GM21381 (cell line): ENCODE data around the gene HOXB6.

Experiments
- ATAC-seq: cut with Tn5 transposase; IDR thresholded peaks from one replicate; pipeline ENCODE4 v1.9.1; 2021; ENCODE audit warnings: mild to moderate bottlenecking, moderate library complexity; ENCODE audit not compliant: unreplicated experiment

HOXB6 gene

DNA sequence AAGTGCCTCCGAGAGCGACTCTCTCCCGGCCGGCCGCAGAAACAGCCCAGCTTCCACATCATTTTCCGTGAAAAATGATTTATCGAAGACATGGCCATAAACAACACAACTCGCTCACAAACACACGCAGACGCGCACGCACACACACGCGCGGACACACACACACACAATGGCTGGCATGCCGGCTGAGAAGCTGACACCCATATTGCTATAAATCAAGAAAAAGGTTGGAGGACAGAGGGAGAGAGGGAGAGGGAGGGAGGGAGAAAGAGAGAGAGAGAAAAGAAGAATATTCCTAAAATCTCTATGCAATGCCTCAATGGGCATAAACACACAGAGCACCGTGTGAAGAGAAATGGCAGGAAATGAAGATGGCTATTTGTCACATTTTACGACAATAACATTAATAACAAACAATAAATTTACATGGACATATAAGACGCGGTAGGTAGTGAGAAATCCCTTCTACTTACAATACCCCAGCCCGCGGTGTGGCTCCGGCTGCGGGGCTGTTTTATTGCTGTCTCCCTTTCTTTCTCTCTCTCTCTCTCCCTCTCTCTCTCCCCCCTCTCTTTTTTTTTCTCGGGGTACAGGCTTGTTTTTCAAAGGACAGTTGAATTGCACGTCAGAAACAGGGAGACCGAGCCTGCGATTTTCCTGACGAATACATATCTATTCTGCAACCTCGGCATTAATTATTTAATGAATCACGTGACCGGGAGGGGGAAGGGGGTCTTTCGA lies 36.1 kb downstream of the HOXB6 start:
- no peak for ATAC-seq

DNA sequence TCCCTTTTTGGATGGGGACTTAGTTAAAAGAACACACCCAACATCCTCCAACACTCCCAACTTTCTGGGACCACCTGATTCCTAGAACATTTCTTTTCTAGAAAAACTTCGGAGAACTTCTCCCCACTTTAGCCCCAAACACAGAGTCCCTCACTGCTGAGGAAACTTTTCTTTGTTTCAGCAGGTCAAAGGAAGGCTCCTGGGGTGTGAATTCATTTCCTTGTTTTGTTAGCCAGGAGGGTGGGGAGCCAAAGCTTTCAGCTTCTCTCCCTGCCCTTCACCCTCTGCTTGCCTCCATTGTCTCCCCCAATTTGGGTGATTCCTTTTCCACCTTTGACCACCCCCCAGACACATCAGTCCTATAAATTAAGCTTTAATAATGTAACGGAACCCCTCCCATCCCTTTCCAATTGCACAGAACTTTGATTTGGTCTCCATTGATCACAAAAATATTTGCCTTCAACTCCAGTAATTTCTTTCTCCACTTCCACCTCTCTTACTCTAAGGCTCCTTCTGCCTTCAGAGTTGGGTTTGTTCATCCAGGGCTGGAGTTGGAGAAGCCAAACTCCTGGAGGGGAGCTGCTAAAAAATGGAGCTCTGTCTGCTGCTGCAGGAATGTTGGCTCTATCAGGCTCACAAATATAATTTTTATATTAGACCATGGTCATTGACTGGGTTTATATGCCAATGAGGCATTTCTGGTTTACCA lies 37.0 kb downstream of the HOXB6 start:
- ATAC-seq = no peak

DNA sequence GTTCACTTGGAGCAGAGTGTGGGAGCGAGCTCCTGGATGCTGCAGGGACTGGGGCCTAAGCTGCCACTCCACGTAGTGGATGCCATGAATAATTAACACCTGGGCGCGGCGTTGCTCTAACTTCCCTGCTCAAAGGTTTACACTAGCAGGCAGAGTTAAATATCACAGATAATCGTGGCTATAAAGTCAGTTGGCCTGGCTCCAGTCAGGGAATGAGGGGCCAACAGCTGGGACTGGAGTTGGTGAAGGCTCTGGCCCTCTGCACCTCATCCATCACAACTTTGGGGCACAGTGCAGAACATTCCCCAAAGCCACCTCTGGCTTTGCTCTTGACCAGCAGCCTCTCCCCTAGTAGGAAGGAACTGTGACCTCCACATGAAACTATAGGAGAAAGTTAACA lies 37.6 kb downstream of the HOXB6 start:
- no peak for ATAC-seq

DNA sequence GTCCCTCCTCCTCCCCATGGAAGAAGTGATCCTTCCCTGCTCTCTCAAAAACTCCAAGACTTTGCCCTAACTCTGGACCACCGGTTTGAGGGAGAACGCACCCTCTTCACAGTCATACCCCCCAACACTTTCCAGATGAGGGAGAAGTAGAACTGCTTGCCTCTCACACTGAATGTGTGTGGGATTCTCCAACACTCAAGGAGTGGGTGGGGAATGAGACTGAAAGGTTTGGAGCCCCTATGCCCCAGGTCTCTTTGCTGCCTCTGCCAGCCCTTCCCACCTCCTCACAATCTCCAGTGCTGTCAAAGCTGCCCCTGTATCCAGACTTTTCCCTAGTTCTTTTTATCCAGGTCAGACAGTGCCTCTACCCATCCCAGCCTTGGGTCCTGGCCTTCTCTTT lies 38.1 kb downstream of the HOXB6 start:
- no peak for ATAC-seq

DNA sequence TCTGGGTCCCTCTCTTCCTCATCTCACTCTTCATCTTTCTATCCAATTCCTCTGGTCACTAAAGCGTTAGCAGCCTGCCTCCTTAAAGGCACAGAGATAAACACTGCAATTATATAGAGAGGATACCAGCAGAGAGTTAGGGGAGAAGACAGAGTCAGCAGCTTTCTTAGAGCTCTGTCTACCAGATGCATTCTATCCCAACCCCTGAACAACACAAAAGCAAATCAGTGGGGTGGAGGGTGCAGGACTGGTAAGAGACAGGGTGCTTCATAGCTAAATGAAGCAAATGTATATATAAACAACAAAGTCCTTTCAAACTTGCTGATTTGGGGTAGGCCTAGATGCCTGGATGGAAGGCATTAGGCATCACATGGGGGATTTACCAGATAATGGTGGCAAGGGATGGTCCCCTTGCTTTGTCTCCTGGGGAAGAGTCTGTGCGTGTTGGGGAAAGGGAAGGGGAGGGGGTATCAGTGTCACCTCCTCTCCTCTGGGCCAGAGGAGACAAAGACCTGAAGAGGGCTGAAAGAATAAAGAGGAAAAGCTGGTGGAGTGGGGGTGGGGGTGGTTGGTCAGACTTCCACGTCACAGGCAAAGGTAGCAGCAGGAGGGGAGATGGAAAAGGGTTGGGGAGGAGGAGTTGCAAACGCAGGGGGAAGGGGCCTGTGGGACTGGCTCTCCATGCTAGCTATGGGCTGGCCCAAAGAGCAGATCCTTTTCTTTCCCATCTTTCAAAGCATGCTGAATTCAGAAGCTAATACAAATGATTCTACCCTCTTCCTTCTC lies 38.7 kb downstream of the HOXB6 start:
- no peak for ATAC-seq

DNA sequence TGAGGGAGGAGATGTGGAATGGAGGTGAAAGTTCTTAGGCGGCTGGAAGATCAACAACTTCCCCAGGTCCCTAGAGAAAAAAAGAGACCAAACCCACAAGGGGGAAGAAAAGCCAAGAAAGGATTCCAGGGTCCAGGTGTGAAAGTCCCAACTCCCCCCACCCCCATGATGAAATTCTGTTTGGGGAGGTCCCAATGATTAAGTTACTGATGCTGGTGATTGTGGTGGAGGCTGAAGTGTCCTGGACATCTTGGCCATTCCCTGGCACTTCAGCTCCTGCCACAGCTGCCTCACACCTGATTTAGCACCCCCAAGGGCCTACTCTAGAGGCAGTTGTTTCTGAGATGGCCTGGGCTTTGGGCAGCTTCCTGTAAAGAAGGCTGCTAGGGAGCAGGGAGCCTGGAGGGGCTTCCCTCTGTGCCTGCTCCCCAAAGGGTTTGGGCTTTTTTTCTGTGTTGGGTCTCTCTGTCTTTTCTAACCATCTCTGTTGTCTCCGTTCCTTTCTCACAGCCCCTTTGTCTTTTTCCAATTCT lies 39.7 kb downstream of the HOXB6 start:
- ATAC-seq = no peak

DNA sequence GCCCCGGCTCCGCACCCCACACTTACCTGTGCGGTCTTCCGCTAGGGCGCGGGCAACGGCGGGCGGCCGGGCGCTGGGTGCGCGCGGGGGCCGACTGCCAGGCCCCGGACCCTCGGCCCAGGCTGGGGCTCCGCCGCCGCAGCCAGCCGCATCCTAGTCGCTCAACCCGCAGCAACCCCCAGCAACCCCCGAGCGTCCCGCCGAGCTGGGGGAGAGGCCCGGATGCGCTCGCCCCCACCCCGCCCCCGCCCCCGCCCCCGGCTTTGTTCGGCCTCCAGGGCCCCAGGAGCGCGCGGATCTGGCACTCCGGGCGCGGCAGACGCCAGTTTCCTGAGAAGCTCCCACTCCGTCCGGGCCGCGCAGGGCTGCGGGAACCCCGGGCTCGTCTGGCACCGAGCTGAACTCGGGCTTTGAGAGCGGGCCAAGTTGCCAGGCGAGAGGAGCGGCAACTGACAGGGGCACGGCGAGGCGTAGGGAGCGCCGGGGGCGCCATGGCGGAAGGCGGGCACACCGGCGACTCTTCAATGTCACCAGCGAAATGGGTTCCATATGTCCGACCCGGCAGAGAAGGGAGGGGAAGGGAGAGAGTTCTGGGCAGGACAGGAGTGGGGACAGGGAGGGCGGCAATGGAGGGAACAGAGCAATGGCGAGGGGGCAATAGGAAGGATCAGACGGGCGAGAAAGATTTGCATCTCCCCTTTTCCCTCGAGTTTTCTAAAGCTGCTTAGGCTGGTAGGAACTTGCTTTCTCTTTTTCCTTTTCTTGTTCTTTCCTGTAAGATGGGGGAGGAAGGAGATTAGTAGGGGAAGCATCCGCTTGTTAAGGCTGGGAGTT lies 40.4 kb downstream of the HOXB6 start:
- ATAC-seq = no peak

DNA sequence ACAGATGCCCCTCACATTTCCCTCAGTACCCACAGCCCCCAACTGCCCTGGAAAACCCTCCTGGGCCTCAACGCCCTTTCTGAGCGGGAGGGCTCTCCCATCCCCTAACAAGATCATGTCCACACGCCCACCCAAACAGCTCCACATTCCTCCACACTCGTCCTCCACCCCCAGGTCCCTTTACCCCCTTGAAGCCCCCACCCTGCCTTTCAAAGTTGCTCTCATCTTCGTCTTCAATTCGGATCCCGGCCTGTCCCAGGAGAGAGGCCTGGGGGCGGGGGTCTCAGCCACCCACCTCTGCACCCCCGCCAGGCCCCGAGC lies 41.0 kb downstream of the HOXB6 start:
- ATAC-seq = no peak

DNA sequence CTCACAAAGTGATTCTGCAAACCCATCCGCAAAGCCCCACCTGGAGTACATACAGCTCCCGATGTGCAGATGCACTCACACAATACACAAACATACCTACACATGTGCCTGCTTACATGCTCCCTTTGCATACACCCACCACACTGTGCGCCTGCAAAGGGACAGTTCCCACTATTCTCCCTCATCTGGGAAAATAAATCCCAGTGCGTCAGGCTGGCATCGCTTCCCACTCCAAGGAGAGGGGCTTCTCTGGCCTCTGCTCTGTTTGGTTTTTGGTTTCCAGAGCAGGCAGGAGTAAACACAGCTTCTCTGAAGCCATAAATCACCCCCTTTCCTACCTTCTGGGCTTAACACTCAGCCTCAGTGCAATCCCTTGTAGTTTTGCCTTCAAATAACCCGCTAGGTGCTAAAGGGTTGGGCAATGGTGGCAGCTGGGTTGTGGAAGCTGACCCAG lies 41.4 kb downstream of the HOXB6 start:
- ATAC-seq = no peak

DNA sequence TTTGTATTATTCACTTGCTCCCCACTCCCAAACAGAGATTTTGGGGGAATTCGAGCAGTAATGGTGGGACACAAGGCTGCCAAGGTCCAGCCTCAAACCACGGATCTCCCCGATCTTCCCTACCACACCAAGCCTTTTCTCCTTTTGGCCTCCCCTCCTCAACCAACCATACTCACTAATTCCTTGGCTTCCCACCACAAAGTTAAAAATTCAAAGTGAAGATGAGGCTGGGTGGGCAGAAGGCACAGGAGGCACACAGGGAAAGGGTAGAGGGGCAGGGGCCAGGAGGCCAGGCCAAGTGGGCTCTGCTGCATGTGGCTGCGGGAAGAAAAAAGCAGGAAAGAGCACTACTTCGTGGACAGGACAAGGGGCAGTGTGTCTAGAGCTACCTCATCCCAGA lies 41.9 kb downstream of the HOXB6 start:
- ATAC-seq = no peak

DNA sequence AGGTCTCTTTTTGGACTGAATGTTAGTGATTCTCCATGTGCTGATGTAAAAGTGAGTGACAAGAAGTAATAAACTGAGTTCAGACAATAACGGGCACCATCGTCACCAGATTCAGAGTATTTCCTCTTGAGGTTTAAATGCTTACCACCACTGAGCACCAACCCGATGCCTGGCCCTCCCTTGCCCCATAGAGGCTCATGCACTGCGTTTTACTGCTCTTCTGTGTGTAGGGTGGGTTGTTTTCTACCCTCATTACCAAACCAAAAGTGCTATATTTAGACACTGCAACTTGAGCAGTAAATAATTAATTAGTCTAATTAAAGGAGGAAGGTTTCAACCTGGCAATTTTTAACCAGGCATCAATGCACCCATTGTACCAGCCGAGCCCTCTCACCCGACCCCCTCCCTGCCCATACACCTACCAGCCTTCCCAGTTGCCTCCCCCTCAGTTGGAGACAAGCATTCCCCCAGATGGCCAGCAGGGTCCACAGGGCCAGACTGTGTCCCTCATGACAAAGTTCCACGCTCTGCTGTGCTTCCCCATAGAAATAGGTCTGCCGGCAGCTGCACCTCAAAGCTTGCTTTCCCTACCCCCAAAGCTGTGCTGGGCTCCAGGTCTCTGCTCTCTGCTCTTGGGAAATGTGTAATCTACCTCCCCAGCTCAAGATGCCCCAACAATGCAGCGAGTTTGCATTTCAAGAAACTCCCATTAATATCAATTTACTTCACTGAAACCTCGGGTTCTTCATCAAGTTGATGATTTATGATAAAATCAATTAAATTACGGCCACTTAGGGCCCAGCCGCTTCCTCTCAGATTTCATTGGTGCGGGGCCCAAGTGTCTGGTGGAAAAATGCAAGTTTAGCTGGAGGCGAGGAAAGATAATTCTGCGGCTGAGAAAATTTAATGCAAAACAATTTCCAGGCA lies 42.6 kb downstream of the HOXB6 start:
- peak; percentile 48 for ATAC-seq

DNA sequence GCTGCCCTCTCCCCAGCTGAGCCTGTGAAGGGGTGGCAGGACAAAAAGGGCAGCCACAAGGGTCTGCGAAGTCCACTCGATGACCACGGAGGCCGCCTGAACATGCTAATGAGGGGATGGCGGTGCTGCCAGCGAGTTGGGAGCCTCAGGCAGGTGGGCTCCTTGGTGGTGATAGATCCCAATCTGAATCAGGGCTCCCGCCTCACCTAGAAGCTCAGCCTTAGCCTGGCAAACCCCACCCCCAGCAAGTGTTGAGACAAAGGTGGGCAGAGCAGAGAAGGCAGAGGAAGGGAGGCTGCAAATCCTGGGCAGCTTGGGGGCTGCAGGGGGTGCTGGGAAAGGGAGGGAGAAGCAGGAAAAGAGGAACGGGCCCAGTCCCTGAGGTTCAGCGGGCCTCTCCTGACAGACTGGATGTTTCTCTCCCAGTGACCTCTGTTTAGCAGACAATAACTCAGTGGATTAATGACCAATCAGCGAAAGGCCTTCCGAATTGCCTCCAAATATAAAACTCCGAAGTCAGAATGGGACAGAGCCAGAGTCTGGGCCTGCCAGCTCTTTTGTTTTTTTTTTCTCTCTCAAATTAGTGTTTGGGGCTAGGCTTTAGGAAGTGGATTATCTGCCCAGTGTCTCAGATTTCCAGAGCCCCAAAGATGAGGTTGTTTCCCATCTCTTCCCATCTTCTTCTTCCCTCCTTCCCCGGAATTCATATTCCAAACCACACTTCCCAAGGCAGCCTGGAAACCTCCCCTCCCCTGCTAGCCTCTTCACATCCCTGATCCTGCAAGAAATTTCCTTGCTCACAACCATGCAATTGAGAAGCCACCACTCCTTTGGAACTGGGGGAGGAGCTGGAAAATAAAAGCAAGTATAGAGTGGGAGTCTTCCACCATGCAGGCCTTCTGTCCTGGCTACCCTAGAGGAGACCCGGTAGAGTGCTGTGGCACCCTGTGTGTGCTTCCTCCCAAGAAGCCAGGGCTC lies 44.7 kb downstream of the HOXB6 start:
- no peak for ATAC-seq

DNA sequence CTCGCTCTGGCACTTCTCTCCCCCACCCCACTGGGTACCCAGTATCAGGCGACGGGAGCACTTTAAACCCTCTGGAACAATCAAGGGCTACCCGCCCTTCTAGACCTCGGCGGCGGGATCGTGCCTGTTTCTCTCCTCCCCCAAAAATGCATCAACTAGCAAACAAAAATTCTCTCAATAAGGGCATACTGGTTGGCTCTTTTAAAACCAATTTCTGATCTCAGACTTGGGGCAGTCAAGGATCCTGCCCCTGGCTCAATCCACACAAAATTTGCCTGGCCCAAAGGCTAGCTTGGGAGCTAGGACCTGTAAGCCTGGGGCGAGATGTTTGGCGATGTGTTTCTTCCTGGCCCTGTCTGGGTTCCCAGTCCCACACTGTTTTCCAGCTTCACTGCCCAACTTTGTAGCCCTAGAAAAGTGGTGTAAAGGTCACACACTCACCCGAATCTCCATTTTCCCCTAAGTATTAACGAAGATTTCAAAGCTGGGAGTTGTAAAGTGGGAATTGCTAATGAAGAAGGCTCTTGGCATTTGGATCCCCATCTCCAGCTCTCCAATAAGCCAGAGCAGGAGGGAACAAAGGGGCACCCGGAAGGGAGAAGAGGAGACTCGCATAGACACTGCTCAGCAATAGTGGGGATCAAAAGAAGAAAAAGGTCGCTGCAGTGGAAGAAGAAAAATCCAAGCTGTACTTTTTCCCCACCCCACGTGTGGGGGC lies 45.5 kb downstream of the HOXB6 start:
- no peak for ATAC-seq

DNA sequence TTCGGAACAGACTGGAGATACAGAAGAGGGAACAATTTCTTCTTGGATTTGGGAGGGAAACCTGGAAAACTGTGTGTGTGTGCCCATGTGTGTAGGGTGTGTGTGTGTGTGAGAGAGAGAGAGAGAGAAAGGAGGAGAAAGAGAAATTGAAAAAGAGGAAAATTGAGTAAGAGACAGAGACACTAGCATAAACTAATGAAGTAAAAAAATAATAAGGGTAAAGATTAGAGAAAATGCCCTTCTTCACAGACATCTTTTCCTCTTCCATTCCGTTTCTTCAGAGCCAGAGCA lies 46.0 kb downstream of the HOXB6 start:
- no peak for ATAC-seq

DNA sequence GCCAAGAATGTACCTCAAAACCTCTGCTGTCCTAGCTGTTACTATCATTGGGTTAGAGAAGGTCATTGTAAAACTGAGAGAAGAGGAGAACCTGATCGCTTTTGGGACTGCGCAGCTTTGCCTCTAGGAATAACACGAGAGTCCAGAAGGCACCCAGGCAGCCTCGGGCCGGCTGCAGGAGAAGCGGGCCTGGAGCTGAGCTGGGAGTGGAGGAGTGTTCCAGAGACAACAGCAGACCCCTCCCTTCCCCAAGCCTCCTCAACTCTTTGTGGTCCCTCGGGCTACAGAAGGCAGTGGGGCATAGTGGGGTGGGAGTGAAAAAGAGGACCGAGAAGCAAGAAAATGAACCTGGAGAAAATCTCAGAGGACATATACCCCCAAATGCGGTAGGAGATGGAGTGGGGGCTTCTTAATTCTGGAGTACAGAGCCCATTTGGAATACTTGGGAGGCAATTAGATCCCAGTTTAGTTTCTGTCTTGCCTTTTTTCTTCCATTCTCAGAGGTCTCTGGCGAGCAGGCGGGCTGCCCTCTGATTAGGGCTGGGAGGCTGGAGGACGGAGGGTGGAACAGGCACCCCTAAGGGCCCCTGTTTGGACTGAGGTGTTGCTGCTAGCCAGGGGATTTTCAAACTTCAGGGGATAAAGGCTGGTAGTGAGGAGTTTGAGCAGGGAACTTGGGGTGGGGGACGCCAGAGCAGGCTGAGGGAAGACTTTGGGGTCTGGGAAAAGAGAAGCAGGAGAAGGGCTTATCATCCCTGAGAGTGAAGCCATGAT lies 46.5 kb downstream of the HOXB6 start:
- ATAC-seq = no peak

DNA sequence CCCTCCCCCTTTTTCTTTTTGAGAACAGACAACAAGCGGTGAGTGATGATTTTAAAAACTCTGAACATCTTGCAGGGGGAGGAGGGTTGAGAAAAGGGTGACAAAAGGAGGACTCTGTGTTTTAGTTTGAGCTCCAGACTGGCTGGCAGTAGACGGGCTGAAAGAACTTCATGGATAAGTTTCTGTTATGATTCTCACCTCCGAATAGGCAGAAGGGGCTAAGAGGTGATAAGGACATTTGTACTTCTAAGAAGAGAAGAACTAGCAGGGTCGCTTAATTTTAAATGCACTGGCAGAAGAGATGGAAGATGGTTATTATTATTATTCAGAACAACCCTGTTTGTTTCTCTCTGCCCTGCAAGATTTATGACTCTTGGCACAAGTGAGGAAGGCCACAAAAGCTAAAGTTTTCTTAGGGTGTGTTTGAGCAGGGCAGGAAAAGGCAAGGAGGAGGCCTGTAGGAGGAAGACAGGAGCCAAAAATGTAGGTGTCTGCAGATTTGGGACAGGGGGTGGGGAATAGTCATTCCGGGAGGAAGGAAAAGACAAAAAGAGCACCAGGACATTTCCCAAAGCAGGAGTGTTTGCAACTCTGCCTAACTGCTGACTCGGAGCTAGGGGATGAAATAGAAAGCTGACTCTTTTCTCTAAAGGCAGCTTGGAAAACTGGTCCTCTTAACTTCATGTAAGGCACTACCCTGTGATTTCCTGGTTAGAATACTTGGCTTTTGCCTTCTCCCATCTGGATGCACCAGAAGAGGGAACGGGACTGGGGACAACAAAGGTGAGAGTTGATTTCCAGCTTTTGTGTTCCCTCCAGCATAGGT lies 48.0 kb downstream of the HOXB6 start:
- no peak for ATAC-seq

DNA sequence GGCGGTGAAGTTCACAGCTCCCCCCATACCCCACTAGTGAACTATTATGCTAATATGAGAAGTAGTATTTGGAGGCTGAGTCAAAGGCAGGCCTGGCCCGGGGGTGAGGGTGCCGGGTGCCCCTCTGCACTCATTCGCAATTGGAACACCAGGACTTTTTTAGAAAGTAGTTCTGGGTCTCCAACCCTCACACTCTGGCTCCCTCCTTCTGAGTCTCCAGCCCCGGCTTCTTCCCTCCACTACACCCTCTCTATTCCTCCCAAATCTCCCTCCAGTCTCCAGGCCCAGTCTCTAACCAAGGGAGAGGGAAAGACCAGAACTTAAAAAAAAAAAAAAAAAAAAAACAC lies 48.6 kb downstream of the HOXB6 start:
- ATAC-seq = no peak
